ENCODE data around the gene NDUFAF3.

DNA sequence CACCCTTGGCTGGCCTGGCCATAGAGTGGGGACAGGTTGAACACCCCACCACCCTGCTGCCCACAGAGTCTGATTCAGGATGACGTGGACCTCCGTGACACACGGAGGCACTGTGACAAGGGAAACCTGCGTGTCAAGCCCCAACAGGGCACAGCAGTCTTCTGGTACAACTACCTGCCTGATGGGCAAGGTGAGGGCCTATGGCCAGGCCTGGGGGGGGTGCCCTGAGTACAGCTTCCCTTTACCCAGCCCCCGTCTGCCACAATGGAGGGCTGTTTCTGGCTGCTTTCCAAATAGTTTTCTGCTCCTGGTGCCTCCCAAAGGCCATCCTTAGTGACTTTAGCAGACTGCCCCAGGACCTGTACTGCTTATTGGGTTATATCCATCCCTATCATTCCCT, 15.9 kb upstream of the NDUFAF3 start:
- TF ChIP-seq, protein P1, sequence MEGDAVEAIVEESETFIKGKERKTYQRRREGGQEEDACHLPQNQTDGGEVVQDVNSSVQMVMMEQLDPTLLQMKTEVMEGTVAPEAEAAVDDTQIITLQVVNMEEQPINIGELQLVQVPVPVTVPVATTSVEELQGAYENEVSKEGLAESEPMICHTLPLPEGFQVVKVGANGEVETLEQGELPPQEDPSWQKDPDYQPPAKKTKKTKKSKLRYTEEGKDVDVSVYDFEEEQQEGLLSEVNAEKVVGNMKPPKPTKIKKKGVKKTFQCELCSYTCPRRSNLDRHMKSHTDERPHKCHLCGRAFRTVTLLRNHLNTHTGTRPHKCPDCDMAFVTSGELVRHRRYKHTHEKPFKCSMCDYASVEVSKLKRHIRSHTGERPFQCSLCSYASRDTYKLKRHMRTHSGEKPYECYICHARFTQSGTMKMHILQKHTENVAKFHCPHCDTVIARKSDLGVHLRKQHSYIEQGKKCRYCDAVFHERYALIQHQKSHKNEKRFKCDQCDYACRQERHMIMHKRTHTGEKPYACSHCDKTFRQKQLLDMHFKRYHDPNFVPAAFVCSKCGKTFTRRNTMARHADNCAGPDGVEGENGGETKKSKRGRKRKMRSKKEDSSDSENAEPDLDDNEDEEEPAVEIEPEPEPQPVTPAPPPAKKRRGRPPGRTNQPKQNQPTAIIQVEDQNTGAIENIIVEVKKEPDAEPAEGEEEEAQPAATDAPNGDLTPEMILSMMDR (IDR thresholded peaks at IDR 0.05; ENCODE audit: insufficient read depth, low read length, poor library complexity, severe bottlenecking), result no peak
- TF ChIP-seq EZH2phosphoT487 (conservative IDR thresholded peaks at IDR 0.05; ENCODE audit: low read length), result no peak

Measured in SU-DHL-6 (cell line).